Glomerular visceral epithelial cell (primary cell): Measurements from ENCODE around the gene BDNF.

Experiments
- DNase-seq: peaks from one replicate; pipeline ENCODE4 v3.0.0-alpha.2; 2016; ENCODE audit errors: extremely low spot score

BDNF gene

GRCh38 chr11:27705873-27706820 lies 5.9 kb upstream of the BDNF start:
- DNase-seq: peak; percentile 21

- DNase-seq: peak; percentile 20
Observed at GRCh38 chr11:27703481-27703880, 3.2 kb upstream of the BDNF start.

DNA sequence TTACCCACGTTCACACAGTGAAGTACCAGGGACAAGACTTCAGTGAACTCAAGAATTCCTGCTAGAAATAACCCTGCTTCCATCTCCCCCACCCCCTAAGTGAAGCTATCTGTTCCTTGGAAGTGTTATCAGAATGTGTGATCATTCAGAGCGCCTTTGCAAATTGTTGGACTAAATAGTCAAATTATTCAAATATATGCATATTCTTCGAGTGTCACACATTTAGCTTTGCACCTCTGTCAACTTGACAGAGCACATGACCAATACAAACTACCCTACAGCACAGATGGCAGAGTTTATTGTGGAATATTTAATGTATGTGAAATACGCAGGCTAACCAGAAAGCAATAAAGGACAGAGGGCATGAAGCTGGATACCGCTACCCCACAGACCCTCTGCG lies 2.6 kb upstream of the BDNF start:
- DNase-seq: no peak

GRCh38 chr11:27701355-27702105 lies 1.3 kb upstream of the BDNF start:
- peak; percentile 70 for DNase-seq

DNA sequence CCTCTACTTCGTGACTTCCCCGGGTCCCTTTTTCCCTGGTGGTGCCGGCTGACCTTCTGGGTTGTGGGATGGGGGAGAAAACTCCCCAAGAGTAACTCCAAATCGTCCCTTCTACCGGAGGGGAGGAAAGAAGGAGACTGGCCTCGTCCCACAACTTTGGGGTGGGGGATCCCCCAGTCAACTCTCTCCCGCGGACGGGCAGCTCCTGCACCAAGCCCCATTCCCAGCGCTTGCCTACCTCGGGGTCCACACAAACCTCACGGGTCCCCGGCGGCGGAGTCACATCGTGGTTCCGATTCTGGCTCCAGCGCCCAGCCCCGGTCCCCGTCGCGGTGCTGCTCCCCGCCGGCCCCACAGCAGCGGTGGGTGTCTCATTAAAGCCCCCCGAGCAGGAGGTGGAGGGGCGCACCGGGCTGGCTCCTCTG lies 317 bp downstream of the BDNF start:
- no peak for DNase-seq

GRCh38 chr11:27699242-27699925 lies 871 bp downstream of the BDNF start:
- DNase-seq: peak; percentile 56

DNA sequence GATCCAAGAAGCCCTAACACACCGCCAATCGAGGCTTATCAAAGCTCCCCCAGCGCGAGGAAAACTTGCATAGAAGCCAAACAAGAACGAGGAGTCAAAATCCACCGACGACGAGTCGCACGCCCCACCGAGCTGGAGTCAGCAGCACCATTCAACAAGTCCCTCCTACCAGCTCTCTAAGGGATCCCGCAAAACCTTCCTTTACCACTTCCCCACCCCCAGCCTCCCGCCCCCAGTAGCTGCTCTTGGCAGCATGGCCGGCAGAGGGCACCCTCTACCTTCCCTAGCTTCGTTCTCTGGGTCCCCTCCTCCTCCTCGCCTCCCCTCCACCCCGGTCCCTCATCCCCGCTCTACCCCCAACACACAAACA lies 1.4 kb downstream of the BDNF start:
- DNase-seq: peak; percentile 95

DNA sequence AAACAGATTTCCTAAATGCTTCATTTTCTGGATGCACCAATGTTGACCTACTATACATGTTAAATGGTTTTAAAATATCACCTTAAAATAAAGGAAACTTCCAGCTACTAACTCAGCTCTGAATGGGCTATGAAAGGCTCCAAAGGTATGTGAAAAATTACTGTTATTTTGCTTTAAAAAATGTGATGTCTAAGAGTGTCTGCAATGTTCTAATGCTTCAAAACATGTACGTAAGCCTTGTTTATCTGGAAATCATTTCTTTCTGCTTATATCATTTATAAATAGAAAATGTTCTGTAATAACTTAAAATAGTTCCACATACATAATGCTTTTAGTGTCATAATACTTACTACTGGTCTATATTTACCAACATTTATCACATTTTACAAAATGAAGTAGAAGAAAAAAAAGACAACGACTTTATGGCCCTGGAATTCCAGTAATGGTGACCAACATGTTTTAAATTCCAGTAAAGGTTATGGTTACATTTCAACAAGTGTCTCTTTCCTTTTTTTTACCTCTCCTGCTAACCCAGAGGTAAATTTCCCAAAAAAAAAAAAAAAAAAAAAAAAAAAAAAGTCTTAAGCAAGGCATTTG lies 2.5 kb downstream of the BDNF start:
- no peak for DNase-seq

- peak; percentile 42 for DNase-seq
Observed at GRCh38 chr11:27696961-27697360, 3.3 kb downstream of the BDNF start.

DNA sequence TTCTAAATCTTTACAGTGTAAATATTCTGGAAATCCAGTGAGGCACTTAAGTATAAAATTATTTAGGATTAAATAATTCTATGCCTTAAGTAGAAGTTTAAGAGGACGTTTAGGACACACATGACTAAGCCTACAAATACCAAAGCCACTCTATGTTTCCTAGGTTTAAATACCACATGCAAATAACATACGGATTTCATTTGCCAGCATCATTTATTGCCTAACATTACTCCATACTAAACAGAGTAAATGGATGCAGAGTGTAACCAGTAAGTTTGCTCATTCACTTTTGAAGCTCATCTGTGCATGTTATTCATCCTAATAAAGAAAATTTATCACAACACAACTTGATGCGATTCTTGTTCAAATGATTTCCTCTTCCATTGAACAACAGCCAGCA lies 4.1 kb downstream of the BDNF start:
- DNase-seq: no peak

- no peak for DNase-seq
Observed at GRCh38 chr11:27694992-27695391, 5.3 kb downstream of the BDNF start.

GRCh38 chr11:27693398-27693797 lies 6.9 kb downstream of the BDNF start:
- DNase-seq: no peak

DNA sequence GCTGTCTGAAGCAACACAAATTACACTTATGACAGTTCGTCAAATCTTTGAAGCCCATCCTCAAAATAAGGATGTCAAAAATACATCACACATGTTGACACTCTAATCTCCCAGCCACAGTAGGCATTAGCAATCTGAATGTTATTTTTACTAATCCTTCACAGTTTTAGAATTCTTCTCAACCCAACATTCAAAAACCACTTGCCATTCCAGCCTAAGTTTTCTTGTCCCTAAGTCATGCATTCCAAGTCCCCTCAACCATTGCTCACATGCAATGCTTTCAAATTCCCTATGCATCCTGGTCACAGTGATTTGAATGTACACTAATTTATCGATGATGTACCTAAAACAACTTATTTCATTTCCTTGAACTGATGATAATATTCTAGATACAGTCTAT lies 7.5 kb downstream of the BDNF start:
- DNase-seq: no peak

DNA sequence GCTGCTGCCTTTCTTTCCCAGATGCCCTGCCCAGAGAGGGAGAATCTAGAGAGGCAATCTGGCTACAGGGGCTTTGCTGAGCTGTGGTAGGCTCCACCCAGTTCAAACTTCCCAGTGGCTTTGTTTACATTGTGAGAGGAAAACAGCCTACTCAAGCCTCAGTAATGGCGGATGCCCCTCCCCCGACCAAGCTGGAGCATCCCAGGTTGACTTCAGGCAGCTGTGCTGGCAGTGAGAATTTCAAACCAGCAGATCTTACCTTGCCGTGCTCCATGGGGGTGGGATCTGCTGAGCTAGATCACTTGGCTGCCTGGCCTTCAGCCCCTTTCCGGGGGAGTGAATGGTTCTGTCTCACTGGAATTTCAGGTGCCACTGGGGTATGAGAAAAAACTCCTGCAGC lies 12.2 kb downstream of the BDNF start:
- DNase-seq: no peak

GRCh38 chr11:27681664-27682063 lies 18.6 kb downstream of the BDNF start:
- DNase-seq: no peak

DNA sequence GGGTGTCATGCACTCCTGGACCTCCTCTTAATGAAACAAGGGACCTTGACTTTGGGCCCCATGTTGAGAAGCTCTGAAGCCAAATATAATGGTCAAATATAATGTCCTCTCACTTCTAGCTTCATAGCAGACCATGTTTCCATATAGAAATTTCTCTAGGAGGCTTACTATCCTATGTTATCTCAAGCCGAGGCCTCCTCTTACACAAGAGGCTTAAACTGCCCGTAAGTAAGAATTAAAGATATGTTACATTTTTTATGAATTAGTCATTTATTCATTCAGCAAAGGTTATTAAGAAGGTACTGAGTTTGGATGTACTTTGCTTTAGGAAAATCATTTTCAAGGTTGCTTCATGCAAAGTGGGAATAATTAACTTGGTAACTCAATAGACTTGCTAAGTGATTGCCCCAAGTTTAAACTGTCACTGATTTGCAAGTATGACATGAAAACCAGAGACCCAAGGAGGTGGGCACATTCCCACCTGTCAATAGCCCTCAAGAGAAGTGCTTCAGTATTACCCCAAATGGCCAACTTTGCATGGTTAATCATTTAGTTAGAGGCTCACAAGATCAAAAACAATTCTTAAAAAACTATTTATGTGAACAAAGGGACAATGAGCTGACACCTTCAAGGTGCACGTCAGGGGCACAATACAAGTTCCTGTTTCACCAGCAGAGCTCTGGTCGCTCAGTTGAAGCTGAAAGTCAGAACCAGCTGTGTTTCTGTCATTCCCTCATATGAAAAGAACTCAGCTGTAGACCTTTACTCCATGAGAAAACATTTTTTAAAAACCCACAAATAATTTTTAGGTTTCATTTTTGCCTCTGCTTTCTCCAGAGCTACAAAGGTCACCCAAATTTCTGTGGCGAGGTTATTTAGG lies 20.9 kb downstream of the BDNF start:
- DNase-seq: no peak

DNA sequence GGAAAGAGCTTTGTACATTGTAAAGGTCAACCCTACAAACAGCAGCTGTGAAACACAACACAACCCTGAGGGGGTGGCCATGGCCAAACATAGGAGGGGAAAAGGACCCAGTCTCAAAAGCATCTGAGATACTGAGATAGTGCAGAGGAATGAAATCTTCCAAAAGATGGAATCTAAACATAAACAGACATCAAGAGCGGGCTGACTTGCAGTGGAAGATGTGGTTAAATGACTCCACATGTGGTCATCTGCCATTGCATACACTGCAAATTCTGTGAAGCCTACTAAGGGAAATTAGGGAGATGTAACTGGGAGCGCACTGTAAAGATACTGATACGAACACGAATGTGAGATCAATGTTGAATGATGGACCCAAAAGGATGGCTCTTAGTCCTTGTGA lies 22.0 kb downstream of the BDNF start:
- DNase-seq: no peak

GRCh38 chr11:27677108-27677507 lies 23.1 kb downstream of the BDNF start:
- DNase-seq: no peak

GRCh38 chr11:27673979-27674663 lies 26.1 kb downstream of the BDNF start:
- peak; percentile 35 for DNase-seq

DNA sequence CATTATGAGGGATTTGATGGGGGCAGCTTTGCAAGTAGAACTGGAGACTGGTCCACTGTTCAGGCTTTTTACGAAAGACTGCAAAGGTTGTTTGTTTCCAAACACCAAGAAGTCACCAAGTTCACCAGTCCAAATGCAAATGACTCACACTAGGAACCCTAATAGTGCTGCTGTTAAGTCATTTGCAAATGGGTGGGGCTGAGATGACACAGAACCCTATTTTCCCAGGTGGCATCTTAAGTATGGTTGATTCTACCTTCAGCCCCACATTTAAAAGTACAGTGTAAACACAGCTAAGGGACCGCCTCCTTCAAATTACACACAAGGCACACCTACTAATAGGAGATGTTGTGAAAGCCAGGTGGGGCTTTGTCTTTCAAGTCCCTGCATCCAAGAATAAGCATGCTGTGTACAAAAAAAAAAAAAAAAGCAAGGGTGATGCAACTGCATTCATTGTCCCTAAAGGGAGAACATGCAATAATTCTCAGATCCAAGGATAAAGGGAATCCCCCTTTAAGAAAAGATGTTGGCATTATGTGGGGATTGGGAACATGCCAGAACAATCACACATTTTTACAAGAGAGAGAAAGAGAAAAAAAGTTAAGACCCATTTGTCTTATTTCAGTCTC lies 27.3 kb downstream of the BDNF start:
- DNase-seq: no peak
